CD4-positive, alpha-beta T cell treated with Interleukin-15 for 1 hour (primary cell): Measurements from ENCODE around the gene ST3GAL2.
A peak's percentile ranks its signal among the peaks of the same experiment; 100 is the strongest.
"Not testable (repeated sequence)": the region's sequence is repeated elsewhere in the genome, so short reads cannot be mapped to it uniquely, and the experiment has no call there.

Experiments used
- DNase-seq: peaks from one replicate; pipeline ENCODE4 v3.0.0-alpha.2; 2020

Gene ST3GAL2

DNA sequence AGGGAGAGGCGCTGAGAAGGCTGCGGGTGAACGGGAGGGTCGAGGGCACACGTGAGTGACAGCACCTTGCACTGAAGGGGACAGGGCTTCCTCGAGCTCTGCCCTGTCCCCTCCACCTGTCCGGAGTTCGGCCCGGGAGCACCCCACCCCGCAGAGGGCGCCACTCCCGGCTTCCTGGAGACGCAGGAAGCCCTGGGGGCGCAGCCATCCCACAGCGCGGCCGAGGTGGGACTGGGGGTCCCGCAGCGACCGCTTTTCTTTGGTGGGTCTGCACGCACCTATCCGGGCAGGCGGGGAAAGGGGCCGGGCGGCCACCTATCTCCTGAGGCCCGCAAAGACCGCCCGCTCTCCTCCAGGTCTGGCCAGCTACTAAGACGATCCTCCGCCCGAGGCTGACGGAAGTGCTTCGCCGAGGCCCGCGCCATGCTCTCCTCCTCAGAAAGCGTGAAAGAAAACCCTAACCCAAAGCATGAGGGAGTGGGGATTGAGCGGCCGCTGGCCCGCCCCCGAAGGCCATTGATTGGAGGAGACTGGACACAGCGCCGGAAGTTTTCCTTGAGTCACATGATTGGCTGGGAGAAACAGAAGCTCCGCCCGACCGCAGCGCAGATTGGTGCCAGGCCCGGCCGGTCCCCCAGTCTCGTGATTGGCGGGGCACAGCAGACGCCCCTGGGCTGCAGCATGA lies 57.8 kb downstream of the ST3GAL2 start:
- peak; percentile 95 for DNase-seq

DNA sequence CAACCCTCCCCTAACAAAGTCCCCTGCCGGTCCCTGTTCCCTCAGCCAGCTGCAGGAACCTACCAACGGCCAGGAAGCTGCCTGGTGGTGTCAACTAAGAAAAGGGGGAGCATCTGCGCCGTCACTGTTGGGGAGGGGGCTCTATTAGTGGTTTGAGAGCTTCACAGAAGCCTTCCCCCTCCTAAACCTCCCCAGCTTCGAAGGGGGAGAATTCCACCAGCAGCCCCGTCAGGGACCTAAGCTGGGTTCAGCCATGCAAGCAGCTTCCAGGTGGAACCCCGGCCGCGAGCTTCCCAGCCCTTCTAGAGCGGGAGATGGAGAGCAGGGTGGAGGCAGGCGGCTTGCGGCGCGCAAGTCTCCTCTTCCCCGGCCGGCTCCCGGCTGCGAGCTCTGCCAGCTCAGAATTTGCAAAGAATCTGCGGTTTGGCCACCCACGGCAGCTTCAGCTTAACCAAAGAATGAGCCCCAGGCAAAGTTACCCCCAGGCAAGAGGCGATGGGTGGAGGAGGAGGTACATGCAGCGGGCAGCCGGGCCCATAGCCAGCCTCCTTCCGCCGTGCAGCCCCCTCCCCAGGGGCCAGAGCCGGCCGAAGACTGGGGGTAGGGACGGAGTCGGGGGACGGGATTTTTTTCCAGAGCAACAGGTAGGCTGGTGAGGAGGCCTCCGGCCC lies 58.5 kb downstream of the ST3GAL2 start:
- DNase-seq, result peak; percentile 48

DNA sequence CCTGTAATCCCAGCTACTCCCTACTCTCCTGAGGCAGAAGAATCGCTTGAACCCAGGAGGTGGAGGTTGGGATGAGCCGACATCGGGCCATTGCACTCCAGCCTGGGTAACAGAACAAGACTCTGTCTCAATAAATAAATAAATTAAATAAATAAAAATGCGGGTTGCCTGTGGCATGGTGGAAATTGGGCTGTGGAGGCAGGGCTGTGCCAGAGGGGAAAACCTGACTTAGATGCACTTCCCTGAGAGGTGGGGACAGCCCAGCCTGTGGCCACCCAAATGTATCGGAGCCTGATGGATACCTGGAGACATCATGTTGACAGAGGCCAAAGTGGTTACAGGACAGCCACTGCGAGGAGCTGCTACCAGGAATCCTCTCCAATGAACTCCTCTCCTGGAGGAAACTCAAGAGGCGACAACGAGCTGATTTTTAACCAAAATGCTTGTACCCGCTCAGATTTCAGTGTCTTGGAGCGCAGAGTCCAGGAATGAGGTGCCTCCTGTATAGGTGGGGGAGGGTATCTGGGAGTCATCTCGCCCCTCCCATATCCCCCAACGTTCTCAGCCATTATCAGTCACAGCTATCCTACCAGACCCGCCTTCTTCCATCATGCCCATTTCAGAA lies 59.9 kb downstream of the ST3GAL2 start:
- DNase-seq, result no peak

DNA sequence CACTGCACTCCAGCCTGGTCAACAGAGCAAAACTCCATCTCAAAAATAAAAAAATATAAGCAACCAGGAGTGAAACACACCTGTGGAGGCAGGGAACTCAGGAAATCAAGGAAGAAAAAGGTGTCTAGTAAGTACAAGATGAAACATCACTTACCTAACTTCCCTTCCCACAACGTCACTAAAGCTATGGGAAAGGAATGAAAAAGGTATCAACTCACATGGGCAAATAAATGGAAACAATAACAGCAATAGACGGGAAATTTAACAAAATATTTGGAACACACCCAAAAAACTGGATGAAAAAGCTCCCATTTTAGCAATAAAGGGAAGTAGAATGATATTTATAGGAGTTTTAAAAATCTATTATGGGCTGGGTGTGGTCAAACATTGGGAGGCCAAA lies 61.1 kb downstream of the ST3GAL2 start:
- no peak for DNase-seq

DNA sequence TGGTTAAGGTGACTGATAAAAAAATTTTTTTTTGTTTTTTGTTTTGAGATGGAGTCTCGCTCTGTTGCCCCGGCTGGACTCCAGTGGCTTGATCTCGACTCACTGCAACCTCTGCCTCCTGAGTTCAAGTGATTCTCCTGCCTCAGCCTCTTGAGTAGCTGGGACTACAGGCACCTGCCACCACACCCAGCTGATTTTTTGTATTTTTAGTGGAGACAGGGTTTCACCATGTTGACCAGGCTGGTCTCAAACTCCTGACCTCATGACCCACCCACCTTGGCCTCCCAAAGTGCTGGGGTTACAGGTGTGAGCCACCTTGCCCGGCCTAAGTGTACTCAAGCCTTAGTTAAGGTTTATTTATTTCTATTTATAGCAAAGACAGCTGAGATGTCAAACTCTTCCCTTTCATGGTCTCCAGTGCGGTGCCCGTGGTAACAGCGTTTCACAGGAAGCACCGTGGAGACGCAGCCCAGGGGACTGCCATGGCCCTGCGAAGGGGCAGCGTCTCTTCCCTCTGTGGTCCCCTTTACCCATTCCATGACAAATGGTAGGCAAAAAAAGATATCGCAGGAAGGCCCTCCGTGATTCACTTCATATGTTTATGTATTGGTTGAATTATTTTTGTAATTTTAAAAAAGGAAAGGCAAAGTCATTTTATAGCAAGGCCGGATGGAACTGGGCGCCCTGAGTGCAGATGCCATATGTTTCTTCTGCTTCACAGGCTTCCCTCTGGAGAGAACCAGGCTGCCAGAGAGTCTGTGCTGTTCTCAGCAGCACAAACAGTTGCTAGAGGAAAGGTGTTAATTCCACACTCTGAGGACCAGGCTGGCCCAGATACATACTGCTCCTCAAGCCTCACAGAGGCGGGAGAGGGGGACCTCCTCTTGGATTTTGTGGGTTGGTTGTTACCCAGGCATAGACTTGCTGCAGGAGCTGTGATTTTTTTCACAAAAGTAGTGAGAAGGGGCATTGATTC lies 63.0 kb downstream of the ST3GAL2 start:
- DNase-seq, result no peak

DNA sequence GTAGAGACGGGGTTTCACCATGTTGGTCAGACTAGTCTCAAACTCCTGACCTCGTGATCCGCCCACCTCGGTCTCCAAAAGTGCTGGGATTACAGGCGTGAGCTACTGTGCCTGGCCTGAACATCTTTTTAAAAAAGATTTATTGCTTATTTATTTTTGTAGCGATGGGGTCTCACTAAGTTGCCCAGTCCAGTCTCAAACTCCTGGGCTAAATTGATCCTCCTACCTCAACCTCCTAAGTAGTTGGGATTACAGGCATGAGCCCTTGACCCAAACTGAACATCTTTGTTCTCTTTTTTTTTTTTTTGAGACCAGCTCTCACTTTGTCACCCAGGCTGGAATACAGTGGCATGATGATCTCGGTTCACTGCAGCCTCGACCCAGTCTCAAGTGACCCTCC lies 64.7 kb downstream of the ST3GAL2 start:
- no peak for DNase-seq

DNA sequence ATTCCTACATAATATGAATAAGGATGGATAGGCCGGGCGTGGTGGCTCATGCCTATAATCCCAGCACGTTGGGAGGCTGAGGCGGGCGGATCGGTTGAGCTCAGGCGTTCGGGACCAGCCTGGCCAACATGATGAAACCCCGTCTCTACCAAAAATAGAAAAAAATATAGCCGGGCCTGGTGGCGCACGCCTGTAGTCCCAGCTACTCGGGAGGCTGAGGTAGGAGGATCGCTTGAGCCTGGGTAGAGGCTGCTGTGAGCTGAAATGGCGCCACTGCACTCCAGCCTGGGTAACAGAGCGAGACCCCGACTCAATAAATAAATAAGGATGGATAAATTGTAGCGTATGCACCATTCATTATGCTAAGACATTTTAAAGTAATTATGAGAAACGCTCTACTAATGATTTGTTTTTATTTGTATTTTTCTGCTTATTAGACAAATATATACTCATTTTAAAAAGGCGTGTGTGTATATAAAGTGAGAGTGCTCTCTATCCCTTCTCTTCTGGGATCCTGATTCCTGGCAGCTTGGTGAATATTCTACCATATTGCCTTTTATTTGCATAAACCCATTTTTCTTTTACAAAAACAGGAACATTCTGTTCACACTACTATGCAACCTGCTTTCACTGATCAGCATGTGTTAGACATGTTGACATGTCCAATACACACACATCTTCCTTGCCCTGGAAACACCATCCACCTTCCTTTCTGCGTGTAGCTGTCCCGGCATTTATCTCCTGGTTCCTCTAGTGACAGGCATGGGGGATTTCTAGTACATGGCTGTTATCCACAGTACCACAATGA lies 65.8 kb downstream of the ST3GAL2 start:
- no peak for DNase-seq

DNA sequence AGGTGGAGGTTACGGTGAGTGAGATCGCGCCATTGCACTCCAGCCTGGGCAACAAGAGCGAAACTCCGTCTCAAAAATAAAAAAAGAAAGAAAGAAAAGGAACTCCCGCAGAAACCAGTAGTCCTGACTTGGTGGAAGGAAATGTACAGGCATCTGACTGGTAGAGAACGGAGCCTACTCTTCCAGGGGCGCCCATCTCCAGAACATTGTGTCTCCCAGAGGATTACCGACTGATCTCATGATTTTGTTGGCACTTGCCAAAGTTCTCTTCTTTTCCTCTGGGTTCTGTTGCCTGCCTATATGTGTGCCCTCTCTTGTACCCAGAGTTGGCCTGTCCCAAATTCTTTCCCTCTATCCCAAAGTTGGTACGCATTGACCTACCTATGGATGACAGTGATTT lies 68.0 kb downstream of the ST3GAL2 start:
- no peak for DNase-seq

DNA sequence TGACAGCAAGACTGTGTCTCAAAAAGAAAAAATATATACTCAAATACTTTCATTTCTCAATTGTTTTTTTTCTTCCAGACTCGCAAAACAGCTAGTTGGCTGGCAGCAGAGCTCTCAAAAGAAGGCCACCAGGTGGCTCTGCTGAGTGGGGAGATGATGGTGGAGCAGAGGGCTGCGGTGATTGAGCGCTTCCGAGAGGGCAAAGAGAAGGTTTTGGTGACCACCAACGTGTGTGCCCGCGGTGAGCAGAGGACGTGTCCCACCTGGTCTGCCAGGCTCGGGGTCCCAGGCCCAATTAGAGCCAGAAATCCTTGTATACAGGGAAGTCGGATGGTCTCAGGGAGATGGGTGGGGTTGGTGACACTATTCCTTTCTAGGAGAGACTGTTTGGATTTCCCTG lies 68.8 kb downstream of the ST3GAL2 start:
- DNase-seq, result peak; percentile 37

DNA sequence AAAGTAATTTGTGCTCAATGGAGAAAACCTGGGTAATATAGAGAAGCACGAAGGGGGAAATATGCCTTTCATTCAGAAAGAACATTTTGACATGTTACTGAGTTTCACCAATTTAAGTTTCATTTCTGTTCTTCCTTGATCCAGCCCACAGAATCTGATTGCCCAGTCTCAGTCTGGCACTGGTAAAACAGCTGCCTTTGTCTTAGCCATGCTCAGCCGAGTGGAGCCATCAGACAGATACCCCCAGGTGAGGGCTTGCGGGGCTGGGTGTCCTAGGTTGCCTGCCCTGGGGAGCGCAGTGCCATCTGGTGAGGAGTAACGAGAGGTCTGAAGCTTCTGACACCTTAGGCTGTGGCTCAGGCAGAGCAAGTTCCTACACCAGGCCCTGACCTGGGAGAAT lies 74.5 kb downstream of the ST3GAL2 start:
- DNase-seq, result no peak

DNA sequence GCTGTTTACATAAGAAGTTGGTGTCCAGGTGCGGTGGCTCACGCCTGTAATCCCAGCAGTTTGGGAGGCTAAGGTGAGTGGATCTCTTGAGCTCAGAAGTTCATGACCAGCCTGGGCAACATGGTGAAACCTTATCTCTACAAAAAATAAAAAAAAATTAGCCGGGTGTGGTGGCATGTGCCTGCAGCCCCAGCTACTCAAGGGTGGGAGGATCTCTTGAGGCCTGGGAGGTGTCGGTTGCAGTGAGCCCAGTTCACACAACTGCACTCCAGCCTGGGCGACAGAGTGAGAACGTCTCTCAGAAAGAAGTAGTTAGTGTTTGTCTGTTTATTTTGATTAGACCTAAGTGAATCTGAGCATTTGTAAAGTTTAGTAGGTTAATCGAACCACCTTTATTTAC lies 79.3 kb downstream of the ST3GAL2 start:
- DNase-seq, result no peak

DNA sequence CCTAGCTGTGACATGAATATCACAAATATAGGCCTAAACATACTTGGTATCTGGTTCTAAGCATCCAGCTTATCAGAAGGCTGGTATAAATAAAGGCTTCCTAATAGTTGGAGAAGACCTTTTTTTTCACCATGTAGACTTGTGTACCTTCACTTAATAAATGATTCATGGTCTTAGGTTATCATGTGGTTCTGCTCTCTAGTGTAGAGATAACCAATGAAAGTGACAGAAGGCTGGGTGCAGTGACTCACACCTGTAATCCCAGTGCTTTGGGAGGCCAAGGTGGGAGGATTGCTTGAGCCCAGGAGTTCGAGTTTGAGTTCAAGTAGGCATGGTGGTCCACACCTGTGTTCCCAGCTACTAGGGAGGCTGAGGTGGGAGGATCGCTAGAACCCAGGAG lies 89.1 kb downstream of the ST3GAL2 start:
- no peak for DNase-seq

DNA sequence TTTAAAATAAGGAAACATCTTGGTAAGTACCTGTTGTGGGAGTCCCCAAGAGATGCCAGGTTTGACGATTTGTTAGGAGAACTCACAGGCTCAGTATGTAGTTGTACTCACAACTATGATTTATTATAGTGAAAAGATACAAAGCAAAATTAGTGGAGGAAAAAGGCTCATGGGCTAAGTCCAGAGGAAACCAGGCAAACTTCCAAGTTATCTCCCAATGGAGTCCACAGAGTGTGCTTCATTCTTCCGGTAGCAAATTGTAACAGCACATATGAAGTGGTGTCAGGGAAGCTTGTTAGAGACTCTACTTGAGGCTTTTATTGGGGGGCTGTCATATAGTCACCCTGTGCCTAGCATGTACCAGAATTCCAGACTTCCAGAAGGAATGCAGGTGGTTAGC lies 89.9 kb downstream of the ST3GAL2 start:
- no peak for DNase-seq

DNA sequence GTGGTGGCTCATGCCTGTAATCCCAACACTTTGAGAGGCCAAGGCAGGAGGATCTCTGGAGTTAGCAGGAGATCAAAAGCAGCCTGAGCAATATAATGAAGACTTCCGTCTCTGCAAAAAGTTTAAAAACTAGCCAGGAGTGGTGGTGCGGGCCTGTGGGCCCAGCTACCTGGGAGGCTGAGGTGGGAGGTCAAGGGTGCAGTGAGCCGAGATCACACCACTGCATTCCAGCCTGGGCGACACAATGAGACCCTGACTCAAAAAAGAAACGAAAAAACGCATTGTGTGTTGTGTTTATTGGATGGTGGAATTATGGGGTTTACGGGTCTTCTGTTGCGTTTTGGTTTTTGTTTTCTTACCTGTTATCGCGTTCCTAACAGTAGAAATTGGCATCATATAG lies 93.1 kb downstream of the ST3GAL2 start:
- DNase-seq, result no peak

DNA sequence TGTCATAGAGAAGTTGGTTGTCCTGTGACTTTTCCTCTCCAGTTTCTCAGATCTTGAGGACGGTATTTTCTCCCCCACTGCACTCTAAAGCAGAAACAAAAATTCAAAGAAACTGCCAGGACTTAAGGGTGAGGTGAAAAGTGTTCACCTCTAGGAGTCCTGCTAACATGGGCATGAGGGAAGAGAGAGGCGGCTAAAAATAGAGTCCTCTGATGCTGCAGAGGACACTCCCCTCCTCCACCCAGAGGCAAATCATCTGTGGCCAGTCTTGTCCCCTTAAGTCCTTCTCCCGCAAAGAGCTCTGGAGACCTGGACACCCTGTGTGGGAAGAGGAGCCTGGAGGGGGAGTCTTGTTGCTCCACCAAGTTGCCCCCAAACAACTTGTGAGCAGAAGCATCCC lies 96.9 kb downstream of the ST3GAL2 start:
- DNase-seq, result no peak

DNA sequence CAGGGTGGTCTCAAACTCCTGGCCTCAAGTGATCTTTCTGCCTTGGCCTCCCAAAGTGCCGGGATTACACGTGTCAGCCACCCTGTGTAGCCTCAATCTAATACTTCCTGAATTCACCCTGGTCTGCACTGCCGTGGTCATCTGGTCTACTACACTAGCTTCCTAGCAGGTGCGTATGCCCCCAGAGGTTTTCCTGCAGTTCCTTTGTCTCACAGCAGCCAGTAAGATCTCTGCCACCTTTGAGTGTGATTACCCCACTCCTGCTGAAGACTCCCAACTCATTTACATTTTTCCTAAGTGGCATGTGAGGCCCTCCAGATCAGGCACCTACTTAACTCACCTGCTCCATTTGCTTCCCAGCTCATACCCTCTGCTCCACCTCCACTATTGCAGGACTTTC lies 97.3 kb downstream of the ST3GAL2 start:
- no peak for DNase-seq

DNA sequence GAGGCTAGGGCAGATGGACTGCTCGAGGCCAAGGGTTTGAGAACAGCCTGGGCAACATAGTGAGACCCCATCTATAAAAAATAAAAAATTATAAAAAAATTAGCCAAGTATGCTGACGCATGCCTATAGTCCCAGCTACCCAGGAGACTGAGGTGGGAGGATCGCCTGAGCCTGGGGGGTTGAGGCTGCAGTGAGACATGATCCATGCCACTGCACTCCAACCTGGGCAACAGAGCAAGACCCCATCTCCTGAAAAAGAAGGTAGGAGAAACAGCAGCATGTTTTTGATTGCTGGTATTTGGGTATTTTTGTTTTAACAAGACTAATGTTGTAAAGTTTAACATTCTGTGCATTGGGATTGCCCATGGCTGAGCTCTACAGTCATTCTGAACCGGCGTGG lies 101.1 kb downstream of the ST3GAL2 start:
- no peak for DNase-seq

DNA sequence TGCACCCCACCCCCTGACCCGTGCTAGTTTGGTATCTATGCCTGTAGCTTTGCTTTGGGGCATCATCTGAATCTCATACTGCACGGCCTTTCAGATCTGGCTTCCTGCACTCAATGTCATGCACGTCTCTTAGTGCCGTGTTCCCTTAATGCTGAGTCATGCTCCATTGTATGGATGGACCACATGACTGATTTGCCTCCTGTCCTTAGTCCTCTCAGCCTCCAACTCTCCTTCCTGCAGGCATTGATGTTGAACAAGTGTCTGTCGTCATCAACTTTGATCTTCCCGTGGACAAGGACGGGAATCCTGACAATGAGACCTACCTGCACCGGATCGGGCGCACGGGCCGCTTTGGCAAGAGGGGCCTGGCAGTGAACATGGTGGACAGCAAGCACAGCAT lies 106.2 kb downstream of the ST3GAL2 start:
- not testable (repeated sequence) for DNase-seq

DNA sequence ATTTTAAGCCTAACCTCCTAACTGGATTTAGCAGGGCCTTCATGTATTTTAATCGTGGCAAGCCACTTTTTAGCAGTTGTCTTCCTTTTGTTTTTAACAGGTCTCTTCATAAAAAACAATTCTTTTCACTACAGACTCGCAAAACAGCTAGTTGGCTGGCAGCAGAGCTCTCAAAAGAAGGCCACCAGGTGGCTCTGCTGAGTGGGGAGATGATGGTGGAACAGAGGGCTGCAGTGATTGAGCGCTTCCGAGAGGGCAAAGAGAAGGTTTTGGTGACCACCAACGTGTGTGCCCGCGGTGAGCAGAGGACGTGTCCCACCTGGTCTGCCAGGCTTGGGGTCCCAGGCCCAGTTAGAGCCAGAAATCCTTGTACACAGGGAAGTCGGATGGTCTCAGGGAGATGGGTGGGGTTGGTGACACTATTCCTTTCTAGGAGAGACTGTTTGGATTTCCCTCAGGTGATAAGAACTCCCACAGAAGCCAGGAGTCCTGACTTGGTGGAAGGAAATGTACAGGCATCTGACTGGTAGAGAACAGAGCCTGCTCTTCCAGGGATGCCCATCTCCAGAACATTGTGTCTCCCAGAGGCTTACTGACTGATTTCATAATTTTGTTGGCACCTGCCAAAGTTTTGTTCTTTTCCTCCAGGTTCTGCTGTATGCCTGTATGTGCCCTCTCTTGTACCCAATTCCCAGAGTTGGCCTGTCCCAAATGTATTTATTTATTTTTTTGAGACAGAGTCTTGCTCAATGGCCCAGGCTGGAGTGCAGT lies 107.1 kb downstream of the ST3GAL2 start:
- DNase-seq, result no peak

DNA sequence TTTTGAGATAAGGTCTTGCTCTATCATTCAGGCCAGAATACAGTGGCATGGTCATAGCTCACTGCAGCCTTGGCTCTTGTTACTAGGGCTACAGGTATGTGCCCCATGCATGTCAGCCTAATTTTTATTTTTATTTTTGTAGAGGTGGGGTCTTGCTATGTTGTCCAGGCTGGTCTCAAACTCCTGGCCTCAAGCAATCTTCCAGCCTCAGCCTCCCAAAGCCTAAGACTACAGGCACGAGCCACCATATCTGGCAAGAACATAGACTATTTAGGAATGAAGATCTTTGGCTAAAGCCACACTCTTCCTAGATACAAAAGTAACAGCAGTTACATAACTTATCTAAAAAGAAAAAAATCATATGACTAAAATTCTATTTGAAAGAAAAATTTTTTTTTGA lies 107.8 kb downstream of the ST3GAL2 start:
- DNase-seq, result no peak
